HEK293T (cell line): ENCODE data around the gene SYT13.

Experiments used
- CTCF ChIA-PET: fragments of 350-600 bp; formaldehyde crosslinking; extraction: SDS; loops from one replicate; lab custom pipeline; 2021; ENCODE audit warnings: antibody characterized with exemption, inconsistent platforms; lab: Yijun Ruan, JAX
- POLR2A ChIA-PET: fragments of 350-600 bp; formaldehyde crosslinking; extraction: SDS; loops from one replicate; lab custom pipeline; 2020; ENCODE audit warnings: antibody characterized with exemption, inconsistent platforms; lab: Yijun Ruan, JAX
- DNase-seq: peaks from one replicate; pipeline ENCODE4 v3.0.0; 2012; ENCODE audit warnings: mixed read lengths; ENCODE audit errors: extremely low spot score
- ARNT ChIP-seq: fragments of 450-650 bp; IDR thresholded peaks from 2 replicates; pipeline ENCODE4 v1.6.1; 2017; ENCODE audit warnings: mild to moderate bottlenecking
- BHLHE40 ChIP-seq: fragments of 450-650 bp; IDR thresholded peaks from 2 replicates; pipeline ENCODE4 v1.6.1; 2016; ENCODE audit warnings: mild to moderate bottlenecking, moderate library complexity, borderline replicate concordance
- CTBP1 ChIP-seq: fragments of 450-650 bp; IDR thresholded peaks from 2 replicates; pipeline ENCODE4 v1.6.1; 2016; ENCODE audit warnings: borderline replicate concordance
- ELF4 ChIP-seq: fragments of 450-650 bp; IDR thresholded peaks from 2 replicates; pipeline ENCODE4 v1.6.1; 2017; ENCODE audit warnings: antibody characterized with exemption
- FOXA1 ChIP-seq: fragments of 450-650 bp; IDR thresholded peaks from 2 replicates; pipeline ENCODE4 v1.6.1; 2016; ENCODE audit warnings: mild to moderate bottlenecking
- FOXK2 ChIP-seq: fragments of 450-650 bp; IDR thresholded peaks from 2 replicates; pipeline ENCODE4 v1.6.1; 2016; ENCODE audit warnings: mild to moderate bottlenecking
- FOXM1 ChIP-seq: fragments of 450-650 bp; IDR thresholded peaks from 2 replicates; pipeline ENCODE4 v1.6.1; 2017; ENCODE audit warnings: mild to moderate bottlenecking, borderline replicate concordance
- HDGF ChIP-seq: fragments of 450-650 bp; IDR thresholded peaks from 2 replicates; pipeline ENCODE4 v1.6.1; 2017; ENCODE audit warnings: antibody characterized with exemption, borderline replicate concordance
- L3MBTL2 ChIP-seq: fragments of 450-650 bp; conservative IDR thresholded peaks from 2 replicates; pipeline ENCODE4 v1.6.1; 2016; ENCODE audit warnings: mild to moderate bottlenecking
- LEF1 ChIP-seq: fragments of 450-650 bp; IDR thresholded peaks from 2 replicates; pipeline ENCODE4 v1.6.1; 2017; ENCODE audit warnings: mild to moderate bottlenecking, borderline replicate concordance
- NFRKB ChIP-seq: fragments of 450-650 bp; IDR thresholded peaks from 2 replicates; pipeline ENCODE4 v1.6.1; 2016; ENCODE audit warnings: mild to moderate bottlenecking, moderate library complexity
- PKNOX1 ChIP-seq: fragments of 450-650 bp; IDR thresholded peaks from 2 replicates; pipeline ENCODE4 v1.6.1; 2016
- SP1 ChIP-seq: fragments of 450-650 bp; IDR thresholded peaks from 2 replicates; pipeline ENCODE4 v1.6.1; 2017
- SUZ12 ChIP-seq: fragments of 450-650 bp; IDR thresholded peaks from 2 replicates; pipeline ENCODE4 v1.6.1; 2016; ENCODE audit warnings: mild to moderate bottlenecking
- TARDBP ChIP-seq: fragments of 450-650 bp; IDR thresholded peaks from 2 replicates; pipeline ENCODE4 v1.6.1; 2016
- ZNF384 ChIP-seq: fragments of 450-650 bp; IDR thresholded peaks from 2 replicates; pipeline ENCODE4 v1.6.1; 2016

Gene SYT13

GRCh38 chr11:45266676-45267020 lies 19.5 kb downstream of the SYT13 start:
- ChIA-PET CTCF (interaction anchor here (0.6 to 3.0 kb wide), 3 partner anchors 14 to 493 kb away, joined by 3 to 9 read pairs (median 5); no protein-coding TSS in a partner anchor), POLR2A (no interaction called here)
- DNase-seq: no peak
- TF ChIP-seq ELF4: no peak
- TF ChIP-seq BHLHE40: no peak
- TF ChIP-seq SP1: no peak
- TF ChIP-seq SUZ12: no peak
- TF ChIP-seq NFRKB: no peak
- no peak for TF ChIP-seq ARNT
- no peak for TF ChIP-seq HDGF

- CTCF ChIA-PET: interaction anchor here (0.6 to 3.0 kb wide), 3 partner anchors 14 to 492 kb away, joined by 3 to 9 read pairs (median 5); no protein-coding TSS in a partner anchor
- no peak for TF ChIP-seq PKNOX1
- no peak for TF ChIP-seq ELF4
- no peak for TF ChIP-seq L3MBTL2
- no peak for TF ChIP-seq CTBP1
- no peak for TF ChIP-seq SUZ12
- no peak for TF ChIP-seq ARNT
- TF ChIP-seq NFRKB: no peak
- no peak for TF ChIP-seq HDGF
- no peak for TF ChIP-seq FOXA1
- TF ChIP-seq BHLHE40: no peak
- TF ChIP-seq TARDBP: no peak
- no peak for TF ChIP-seq FOXK2
- no peak for TF ChIP-seq SP1
- no peak for TF ChIP-seq FOXM1
- TF ChIP-seq LEF1: no peak
- no peak for TF ChIP-seq ZNF384
Measured at GRCh38 chr11:45265969-45266675, 20.0 kb downstream of the SYT13 start.

DNA sequence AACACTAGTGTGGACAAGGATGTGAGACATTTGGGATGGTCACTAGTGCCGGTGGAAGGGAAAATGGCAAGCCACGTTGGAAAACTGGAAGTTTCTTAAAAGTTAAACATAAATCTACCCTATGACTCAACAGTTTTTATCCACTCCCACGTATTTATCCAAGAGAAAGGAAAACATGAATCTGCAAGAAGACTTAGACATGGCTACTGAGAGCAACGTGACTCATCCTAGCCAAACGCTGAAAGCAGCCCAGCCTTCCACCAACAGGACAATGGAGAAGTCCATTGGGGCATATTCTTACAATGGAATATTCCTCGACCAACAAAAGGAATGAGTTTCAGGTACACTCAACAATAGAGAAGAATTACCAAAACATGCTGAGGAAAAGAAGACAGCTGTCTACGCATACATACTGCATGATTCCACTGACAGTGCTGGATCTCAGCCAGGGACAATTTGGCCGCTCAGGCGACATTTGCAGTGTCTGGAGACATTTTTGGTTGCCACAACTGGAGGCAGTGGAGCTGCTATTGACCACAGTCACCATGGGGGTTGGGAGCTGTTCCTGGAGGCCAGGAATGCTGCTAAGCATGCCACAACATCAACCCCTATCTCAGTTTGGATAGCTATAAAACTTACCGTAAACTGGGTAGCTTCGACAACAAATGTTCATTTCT lies 21.2 kb downstream of the SYT13 start:
- DNase-seq: no peak
- no peak for TF ChIP-seq FOXM1
- TF ChIP-seq SUZ12: no peak
- TF ChIP-seq FOXK2: no peak
- TF ChIP-seq ARNT: no peak
- no peak for TF ChIP-seq FOXA1
- TF ChIP-seq ELF4: no peak
- no peak for TF ChIP-seq L3MBTL2
- no peak for TF ChIP-seq BHLHE40
- TF ChIP-seq PKNOX1: no peak
- TF ChIP-seq TARDBP: no peak
- no peak for TF ChIP-seq LEF1
- no peak for TF ChIP-seq ZNF384
- no peak for TF ChIP-seq CTBP1
- TF ChIP-seq NFRKB: no peak
- no peak for TF ChIP-seq HDGF
- no peak for TF ChIP-seq SP1
- CTCF ChIA-PET: interaction anchor here (1.3 kb wide), 1 partner anchor 12 kb away, joined by 4 read pairs; no protein-coding TSS in a partner anchor
- POLR2A ChIA-PET: no interaction called here

More at GRCh38 chr11:45265969-45266675, 20.0 kb downstream of the SYT13 start:
- POLR2A ChIA-PET: no interaction called here
- no peak for DNase-seq

GRCh38 chr11:45263773-45264172 lies 22.4 kb downstream of the SYT13 start:
- ChIA-PET CTCF (interaction anchor here (1.3 kb wide), 1 partner anchor 11 kb away, joined by 4 read pairs; no protein-coding TSS in a partner anchor), POLR2A (no interaction called here)
- TF ChIP-seq ELF4: no peak
- TF ChIP-seq TARDBP: no peak
- TF ChIP-seq CTBP1: no peak
- TF ChIP-seq L3MBTL2: no peak
- no peak for TF ChIP-seq NFRKB
- no peak for TF ChIP-seq BHLHE40
- no peak for TF ChIP-seq FOXA1
- no peak for TF ChIP-seq FOXK2
- no peak for TF ChIP-seq PKNOX1
- TF ChIP-seq FOXM1: no peak
- TF ChIP-seq LEF1: no peak
- TF ChIP-seq HDGF: no peak
- no peak for TF ChIP-seq SP1
- TF ChIP-seq ZNF384: no peak
- TF ChIP-seq SUZ12: no peak
- no peak for TF ChIP-seq ARNT
- DNase-seq: no peak

- POLR2A ChIA-PET: no interaction called here
- CTCF ChIA-PET: no interaction called here
- TF ChIP-seq FOXK2 (no peak), ELF4 (no peak), CTBP1 (no peak), L3MBTL2 (no peak), PKNOX1 (no peak), FOXM1 (no peak), TARDBP (no peak), ZNF384 (no peak), FOXA1 (no peak), SP1 (no peak), NFRKB (no peak), ARNT (no peak), LEF1 (no peak), BHLHE40 (no peak), HDGF (no peak), SUZ12 (no peak)
- DNase-seq: no peak
Measured at GRCh38 chr11:45262900-45263299, 23.2 kb downstream of the SYT13 start.
